Omental fat pad (tissue), 4 donors: ENCODE measurements around the gene ADPRH. TPM values are rescaled to one million over a fixed set of nuclear protein-coding genes. Genes with fewer than 3 reads are reported as not detected.

Experiments used
- ATAC-seq: fragments of 150-250 bp; one replicate; pipeline ENCODE4 v1.9.1; 2016; ENCODE audit warnings: mild to moderate bottlenecking, moderate library complexity; ENCODE audit not compliant: low FRiP score
- DNase-seq: peaks from one replicate; pipeline ENCODE4 v3.0.0-alpha.2; 2019; ENCODE audit warnings: low spot score
- total RNA-seq, 4 donors: library from RNA; depleted of rRNA; stranded (reverse); fragments of >200 nt; gene quantifications; one replicate each; pipeline ENCODE4 v1.1.0, GENCODE V29; 2016
- TF ChIP-seq, protein P1 (sequence below), 3 donors: fragments of 450-650 bp; IDR thresholded peaks; one replicate each; pipeline ENCODE4 v1.5.1; 2016 to 2017; ENCODE audit warnings: antibody characterized with exemption in 3 of 3, mild to moderate bottlenecking in 3 of 3, moderate library complexity in 2 of 3

The ADPRH gene
- total RNA-seq, 4 donors from 2014 or later = 7.4 to 19.9 (median 11.8) TPM

DNA sequence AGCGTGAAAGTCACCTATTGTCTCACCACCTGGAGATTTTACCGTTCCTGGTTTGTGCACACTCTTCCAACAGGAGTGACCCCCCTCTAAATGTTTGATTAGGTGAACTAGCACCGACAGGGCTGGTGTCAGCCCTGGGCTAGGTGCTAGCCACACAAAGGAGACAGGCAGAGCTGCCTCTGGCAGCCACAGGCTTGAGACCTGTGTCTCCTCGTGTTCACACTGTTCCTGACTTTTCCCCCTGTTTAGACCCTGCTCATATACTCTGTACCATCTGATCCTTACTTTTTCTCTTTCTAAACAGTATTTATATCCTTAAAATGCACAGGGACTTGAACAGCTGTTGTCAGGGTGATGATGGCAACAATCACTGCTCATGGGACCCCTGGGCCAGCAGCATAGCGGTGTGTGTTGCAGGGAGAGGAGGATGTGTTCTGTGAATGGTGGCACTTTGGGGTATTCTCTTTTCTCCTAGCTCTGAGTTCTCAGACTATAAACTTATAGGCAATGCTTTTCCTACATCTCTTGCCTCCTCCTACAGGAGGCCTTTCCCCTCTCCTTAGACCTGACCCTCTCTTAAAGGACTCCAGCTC lies 25.4 kb upstream of the ADPRH start:
- DNase-seq (no peak), ATAC-seq (no peak)
- TF ChIP-seq, protein P1, sequence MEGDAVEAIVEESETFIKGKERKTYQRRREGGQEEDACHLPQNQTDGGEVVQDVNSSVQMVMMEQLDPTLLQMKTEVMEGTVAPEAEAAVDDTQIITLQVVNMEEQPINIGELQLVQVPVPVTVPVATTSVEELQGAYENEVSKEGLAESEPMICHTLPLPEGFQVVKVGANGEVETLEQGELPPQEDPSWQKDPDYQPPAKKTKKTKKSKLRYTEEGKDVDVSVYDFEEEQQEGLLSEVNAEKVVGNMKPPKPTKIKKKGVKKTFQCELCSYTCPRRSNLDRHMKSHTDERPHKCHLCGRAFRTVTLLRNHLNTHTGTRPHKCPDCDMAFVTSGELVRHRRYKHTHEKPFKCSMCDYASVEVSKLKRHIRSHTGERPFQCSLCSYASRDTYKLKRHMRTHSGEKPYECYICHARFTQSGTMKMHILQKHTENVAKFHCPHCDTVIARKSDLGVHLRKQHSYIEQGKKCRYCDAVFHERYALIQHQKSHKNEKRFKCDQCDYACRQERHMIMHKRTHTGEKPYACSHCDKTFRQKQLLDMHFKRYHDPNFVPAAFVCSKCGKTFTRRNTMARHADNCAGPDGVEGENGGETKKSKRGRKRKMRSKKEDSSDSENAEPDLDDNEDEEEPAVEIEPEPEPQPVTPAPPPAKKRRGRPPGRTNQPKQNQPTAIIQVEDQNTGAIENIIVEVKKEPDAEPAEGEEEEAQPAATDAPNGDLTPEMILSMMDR (IDR thresholded peaks at IDR 0.05) = no peak

GRCh38 chr3:119555309-119555735 lies 24.0 kb upstream of the ADPRH start:
- TF ChIP-seq, protein P1 (IDR thresholded peaks at IDR 0.05) = no peak
- DNase-seq (no peak), ATAC-seq (no peak)

GRCh38 chr3:119555929-119556328 lies 23.4 kb upstream of the ADPRH start:
- TF ChIP-seq, protein P1 (IDR thresholded peaks at IDR 0.05) = no peak
- ATAC-seq = no peak
- no peak for DNase-seq

DNA sequence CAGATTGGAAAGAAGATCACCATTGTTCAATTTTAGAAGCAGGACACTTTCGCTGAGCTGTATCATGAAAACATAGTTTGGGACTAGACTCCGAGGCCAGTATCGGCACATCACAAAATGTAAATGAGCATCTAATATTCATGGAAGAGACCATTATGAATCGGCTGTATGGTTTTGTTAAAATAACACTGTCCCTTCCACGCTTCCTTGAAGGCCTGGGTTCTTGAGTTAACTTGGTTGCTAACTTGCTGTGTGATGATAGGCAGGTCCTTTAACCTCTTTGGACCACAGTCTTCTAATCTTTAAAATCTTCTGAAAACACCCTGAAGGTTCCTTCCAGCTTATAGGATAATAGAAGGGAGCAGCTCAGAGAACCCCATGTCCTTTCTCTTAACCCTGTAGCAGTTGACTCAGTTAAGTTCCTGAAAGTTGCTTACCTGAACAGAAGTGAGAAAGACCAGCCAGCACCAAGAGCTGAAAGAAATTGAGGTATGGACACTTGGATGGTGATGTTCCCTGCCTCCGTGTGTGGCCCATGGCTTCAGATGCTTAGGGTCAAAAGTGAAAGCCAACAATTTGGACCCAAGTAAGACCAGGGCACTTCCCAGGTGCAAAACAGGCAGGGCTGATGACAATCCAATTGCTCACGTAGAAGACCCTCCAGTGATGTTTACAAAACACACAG lies 22.0 kb upstream of the ADPRH start:
- DNase-seq (no peak), ATAC-seq (no peak)
- TF ChIP-seq, protein P1 (IDR thresholded peaks at IDR 0.05) = no peak

DNA sequence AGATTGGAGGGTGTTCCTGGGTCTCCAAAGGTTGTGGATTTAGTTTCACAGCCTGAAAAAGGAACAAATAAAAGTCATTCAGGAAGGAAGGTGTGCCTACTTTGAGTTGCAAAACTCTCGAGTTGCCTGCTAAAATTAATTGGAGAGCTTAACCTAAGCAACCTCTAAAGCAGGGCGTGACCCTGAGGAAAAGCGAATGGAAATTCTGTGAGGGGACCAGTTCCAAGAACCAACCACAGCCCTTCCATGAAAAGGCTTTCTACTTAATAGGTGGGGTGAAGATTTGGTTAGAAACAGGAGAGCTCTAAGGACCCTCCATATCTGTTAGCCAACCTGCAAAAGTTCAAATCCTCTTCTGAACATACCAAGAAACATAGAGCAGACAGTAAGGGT lies 21.4 kb upstream of the ADPRH start:
- ATAC-seq (no peak), DNase-seq (no peak)
- TF ChIP-seq, protein P1 (IDR thresholded peaks at IDR 0.05) = no peak

- ATAC-seq = no peak
- TF ChIP-seq, protein P1 (IDR thresholded peaks at IDR 0.05) = no peak
- no peak for DNase-seq
These were observed 20.5 kb upstream of the ADPRH start for GRCh38 chr3:119558626-119559317.
